Measurements from ENCODE around the gene WSCD1. TPM values are rescaled to one million over a fixed set of nuclear protein-coding genes. Genes with fewer than 3 reads are reported as not detected.

The WSCD1 gene
- total and polyA plus RNA-seq, 2 donors (not counting 3 experiments of a cell fraction or from before 2014, with no cell fraction given), result 21.5 to 49.4 TPM

DNA sequence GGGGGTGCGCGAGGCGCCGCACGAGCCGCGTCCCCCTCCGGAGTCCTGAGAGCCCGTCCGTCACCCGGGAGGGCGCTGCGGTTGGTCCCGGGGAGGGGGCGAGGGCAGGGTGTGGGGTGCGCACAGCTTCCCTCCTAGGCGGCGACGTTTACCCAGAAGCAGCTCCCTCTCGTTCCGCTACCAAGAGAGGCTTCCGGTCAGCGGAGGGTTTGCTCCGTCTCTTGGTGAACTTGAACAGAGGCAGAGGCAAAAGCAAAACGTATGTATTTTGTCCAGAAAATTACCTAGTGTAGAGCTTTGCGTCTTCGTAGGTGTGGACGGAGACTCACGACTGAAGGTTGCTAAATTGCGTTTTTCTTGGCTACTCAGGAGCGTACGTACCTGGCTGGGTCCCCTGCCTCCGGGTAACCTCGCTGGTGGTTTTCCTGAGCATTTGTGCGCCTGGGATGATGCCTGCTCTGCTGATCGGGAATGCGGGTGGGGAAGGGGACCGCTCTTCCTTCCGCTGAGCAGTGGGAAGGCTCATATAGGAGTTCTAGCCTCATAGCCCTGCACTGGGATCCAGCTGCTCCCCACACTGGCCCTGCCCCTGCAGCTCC is 833 bp downstream of the WSCD1 start:
- POLR2A ChIA-PET, result no interaction called here
- intact Hi-C loops (cut with micrococcal nuclease), result loop anchor here (1.0 to 5.0 kb wide), 3 partner anchors 27 to 484 kb away; no protein-coding TSS in a partner anchor
- Histone ChIP-seq H3K9me1 (replicated peaks; ENCODE audit: control insufficient read depth, extremely low read depth, insufficient read depth, low read length) (no peaks in the 10 kb centered on the region), H3K4me2 (ENCODE audit: insufficient read depth, low read length) (peak overlapping the region; percentile 92), H3K4me3 (replicated peaks in 1 of 3; ENCODE audit: insufficient read depth in 1 of 3, low read depth in 1 of 3, low read length in 3 of 3) (peak overlapping the region; percentile 75 to 87 (median 86)), H3K9ac (replicated peaks; ENCODE audit: extremely low read depth, insufficient read depth, low read length) (peak overlapping the region; percentile 66), H4K20me1 (replicated peaks; ENCODE audit: control insufficient read depth, extremely low read depth, insufficient read depth, low read length) (no peaks in the 10 kb centered on the region), H3K36me3 (ENCODE audit: control insufficient read depth in 2 of 2, extremely low read depth in 1 of 2, insufficient read depth in 2 of 2, low read length in 2 of 2) (no peaks in the 10 kb centered on the region), H3K79me2 (ENCODE audit: control insufficient read depth, insufficient read depth, low read length) (peaks cover 33% of the 10 kb centered on the region), H3K9me3 (replicated peaks; ENCODE audit: control insufficient read depth, insufficient read depth, low read length) (no peaks in the 10 kb centered on the region), H3K27ac (ENCODE audit: insufficient read depth, low read depth, low read length) (peak overlapping the region; percentile 46), H3K4me1 (ENCODE audit: control insufficient read depth, extremely low read depth, insufficient read depth, low read length) (peaks cover 14% of the 10 kb centered on the region), H3K27me3 (ENCODE audit: control insufficient read depth in 2 of 2, insufficient read depth in 2 of 2, low read length in 2 of 2) (peaks cover 4 to 10% of the 10 kb centered on the region in 2 experiments), H2AFZ (ENCODE audit: low read depth, low read length) (peak overlapping the region; percentile 78)
- BruUV-seq (replicated peaks), result TSS peak; percentile 43
- dilution Hi-C loops (cut with MboI; ENCODE audit: extremely low pct_ligation_motif_present, low sequenced_read_pairs), result no loop called here
- DNase-seq (ENCODE audit: low read depth, low spot score) (peak; percentile 45), FAIRE-seq (peak; percentile 77)
- CTCF ChIA-PET, result interaction anchor here (0.5 to 2.5 kb wide), 19 partner anchors 8 to 487 kb away, joined by 3 to 10 read pairs (median 3); partner anchors contain the start of gene NLRP1
- no peak for TF ChIP-seq GATA2 (IDR thresholded peaks at IDR 0.05; ENCODE audit: insufficient read depth, insufficient read length, low read depth, low read length)
- no peak for TF ChIP-seq MYC (IDR thresholded peaks at IDR 0.05; ENCODE audit: low read depth, low read length)
- TF ChIP-seq POLR2AphosphoS5 (IDR thresholded peaks at IDR 0.05; ENCODE audit: insufficient read depth, low read depth, low read length), result no peak
- TF ChIP-seq, protein P1, sequence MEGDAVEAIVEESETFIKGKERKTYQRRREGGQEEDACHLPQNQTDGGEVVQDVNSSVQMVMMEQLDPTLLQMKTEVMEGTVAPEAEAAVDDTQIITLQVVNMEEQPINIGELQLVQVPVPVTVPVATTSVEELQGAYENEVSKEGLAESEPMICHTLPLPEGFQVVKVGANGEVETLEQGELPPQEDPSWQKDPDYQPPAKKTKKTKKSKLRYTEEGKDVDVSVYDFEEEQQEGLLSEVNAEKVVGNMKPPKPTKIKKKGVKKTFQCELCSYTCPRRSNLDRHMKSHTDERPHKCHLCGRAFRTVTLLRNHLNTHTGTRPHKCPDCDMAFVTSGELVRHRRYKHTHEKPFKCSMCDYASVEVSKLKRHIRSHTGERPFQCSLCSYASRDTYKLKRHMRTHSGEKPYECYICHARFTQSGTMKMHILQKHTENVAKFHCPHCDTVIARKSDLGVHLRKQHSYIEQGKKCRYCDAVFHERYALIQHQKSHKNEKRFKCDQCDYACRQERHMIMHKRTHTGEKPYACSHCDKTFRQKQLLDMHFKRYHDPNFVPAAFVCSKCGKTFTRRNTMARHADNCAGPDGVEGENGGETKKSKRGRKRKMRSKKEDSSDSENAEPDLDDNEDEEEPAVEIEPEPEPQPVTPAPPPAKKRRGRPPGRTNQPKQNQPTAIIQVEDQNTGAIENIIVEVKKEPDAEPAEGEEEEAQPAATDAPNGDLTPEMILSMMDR (IDR thresholded peaks at IDR 0.05; ENCODE audit: extremely low read depth in 1 of 2, insufficient read depth in 1 of 2, low read depth in 1 of 2, low read length in 2 of 2), result no peak
- no peak for TF ChIP-seq JUN (IDR thresholded peaks at IDR 0.05; ENCODE audit: borderline replicate concordance, insufficient read depth, insufficient read length, low read depth)
- no peak for TF ChIP-seq POLR2A (IDR thresholded peaks at IDR 0.05; ENCODE audit: low read depth, low read length)
- TF ChIP-seq EZH2 (IDR thresholded peaks at IDR 0.05; ENCODE audit: borderline replicate concordance, low read depth, low read length, severe bottlenecking), result no peak
- TF ChIP-seq FOS (IDR thresholded peaks at IDR 0.05; ENCODE audit: borderline replicate concordance, insufficient read depth, low read length), result no peak
- TF ChIP-seq, protein P2, sequence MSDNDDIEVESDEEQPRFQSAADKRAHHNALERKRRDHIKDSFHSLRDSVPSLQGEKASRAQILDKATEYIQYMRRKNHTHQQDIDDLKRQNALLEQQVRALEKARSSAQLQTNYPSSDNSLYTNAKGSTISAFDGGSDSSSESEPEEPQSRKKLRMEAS (IDR thresholded peaks at IDR 0.05; ENCODE audit: insufficient read depth, insufficient read length), result no peak

Data from endothelial cell of umbilical vein (primary cell).